ENCODE data around the gene CMTR1. TPM values are rescaled to one million over a fixed set of nuclear protein-coding genes. Genes with fewer than 3 reads are reported as not detected.

CMTR1 gene
- total and polyA plus RNA-seq, 2 of the 13 experiments (the other 11 are each of a cell fraction or from before 2014, with no cell fraction given): 19.7 to 55.2 TPM

- no peak for TF ChIP-seq EED (CRISPR knock-in tag; IDR thresholded peaks at IDR 0.05)
- no peak for TF ChIP-seq ZNF354B (CRISPR knock-in tag; IDR thresholded peaks at IDR 0.05)
- no peak for TF ChIP-seq RERE (CRISPR knock-in tag; IDR thresholded peaks at IDR 0.05; ENCODE audit: low read depth)
- TF ChIP-seq FOXK1 (CRISPR knock-in tag; IDR thresholded peaks at IDR 0.05; ENCODE audit: borderline replicate concordance, low read depth): no peak
- no peak for TF ChIP-seq RCOR2 (CRISPR knock-in tag; IDR thresholded peaks at IDR 0.05)
- TF ChIP-seq ZNF350 (CRISPR knock-in tag; IDR thresholded peaks at IDR 0.05; ENCODE audit: borderline replicate concordance, low read depth): 0 out of 2 replicates have a peak, but pooled peaks have one; percentile 15
- no peak for TF ChIP-seq ZNF20 (CRISPR knock-in tag; IDR thresholded peaks at IDR 0.05)
Measured at GRCh38 chr6:37515712-37516075, 82.7 kb downstream of the CMTR1 start (continued).

All from HepG2 (cell line).